Mesendoderm (in vitro differentiated cells): Measurements from ENCODE around the gene ZC3H12D.
"Not testable (repeated sequence)": the region's sequence is repeated elsewhere in the genome, so short reads cannot be mapped to it uniquely, and the experiment has no call there.

Source experiments
- DNase-seq: peaks from one replicate; pipeline ENCODE4 v3.0.0; 2013
- H2AK5ac ChIP-seq: 2 replicates; pipeline ENCODE4 v1.6.1; 2013; ENCODE audit warnings: low read length, inconsistent platforms
- H2BK120ac ChIP-seq: 2 replicates; pipeline ENCODE4 v1.6.1; 2013; ENCODE audit warnings: low read depth, mild to moderate bottlenecking, low read length, moderate library complexity, mixed read lengths
- H2BK15ac ChIP-seq: replicated peaks from 2 replicates; pipeline ENCODE4 v1.6.1; 2013; ENCODE audit warnings: low read depth, mild to moderate bottlenecking, moderate library complexity
- H2BK5ac ChIP-seq: 2 replicates; pipeline ENCODE4 v1.6.1; 2013; ENCODE audit warnings: low read length, inconsistent platforms
- H3K18ac ChIP-seq: 2 replicates; pipeline ENCODE4 v1.6.1; 2013; ENCODE audit warnings: mild to moderate bottlenecking, low read length, mixed read lengths
- H3K23ac ChIP-seq: one replicate; pipeline ENCODE4 v1.6.1; 2013; ENCODE audit warnings: low read length
- H3K27ac ChIP-seq: 2 replicates; pipeline ENCODE4 v1.5.1; 2013; ENCODE audit warnings: low read depth, mild to moderate bottlenecking, inconsistent platforms, low read length, moderate library complexity
- H3K27me3 ChIP-seq: 2 replicates; pipeline ENCODE4 v1.6.1; 2013; ENCODE audit warnings: low read length, control low read depth, mild to moderate bottlenecking, inconsistent platforms; ENCODE audit not compliant: insufficient read depth, poor library complexity
- H3K36me3 ChIP-seq: 2 replicates; pipeline ENCODE4 v1.6.1; 2013; ENCODE audit warnings: low read length, inconsistent platforms; ENCODE audit not compliant: control insufficient read depth, insufficient read depth
- H3K4ac ChIP-seq: one replicate; pipeline ENCODE4 v1.6.1; 2013; ENCODE audit warnings: low read depth, mild to moderate bottlenecking, low read length, moderate library complexity
- H3K4me1 ChIP-seq: 2 replicates; pipeline ENCODE4 v1.6.1; 2013; ENCODE audit warnings: low read depth, low read length, inconsistent platforms; ENCODE audit not compliant: control insufficient read depth
- H3K4me2 ChIP-seq: 2 replicates; pipeline ENCODE4 v1.6.1; 2013; ENCODE audit warnings: low read length
- H3K4me3 ChIP-seq: 2 replicates; pipeline ENCODE4 v1.5.1; 2013; ENCODE audit warnings: mild to moderate bottlenecking, low read length
- H3K56ac ChIP-seq: one replicate; pipeline ENCODE4 v1.6.1; 2013; ENCODE audit warnings: low read length
- H3K79me1 ChIP-seq: 2 replicates; pipeline ENCODE4 v1.6.1; 2013; ENCODE audit warnings: low read length, inconsistent platforms
- H3K79me2 ChIP-seq: 2 replicates; pipeline ENCODE4 v1.6.1; 2013; ENCODE audit warnings: mild to moderate bottlenecking, low read length; ENCODE audit not compliant: control insufficient read depth, insufficient read depth
- H3K9ac ChIP-seq: 2 replicates; pipeline ENCODE4 v1.6.1; 2013; ENCODE audit warnings: low read length, inconsistent platforms
- H4K5ac ChIP-seq: one replicate; pipeline ENCODE4 v1.6.1; 2013; ENCODE audit warnings: low read length
- H4K8ac ChIP-seq: one replicate; pipeline ENCODE4 v1.6.1; 2013; ENCODE audit warnings: low read depth, mild to moderate bottlenecking, control low read depth, low read length, moderate library complexity
- WGBS: extraction: QIAGEN DNeasy Blood & Tissue Kit; methylation state at CpG from one replicate; pipeline ENCODE4 v1.1.7; 2013; ENCODE audit warnings: low lambda C conversion rate, missing lambda C conversion rate; ENCODE audit not compliant: insufficient coverage; ENCODE audit errors: extremely low coverage; 5-methylcytosine and 5-hydroxymethylcytosine counted together

The ZC3H12D gene

DNA sequence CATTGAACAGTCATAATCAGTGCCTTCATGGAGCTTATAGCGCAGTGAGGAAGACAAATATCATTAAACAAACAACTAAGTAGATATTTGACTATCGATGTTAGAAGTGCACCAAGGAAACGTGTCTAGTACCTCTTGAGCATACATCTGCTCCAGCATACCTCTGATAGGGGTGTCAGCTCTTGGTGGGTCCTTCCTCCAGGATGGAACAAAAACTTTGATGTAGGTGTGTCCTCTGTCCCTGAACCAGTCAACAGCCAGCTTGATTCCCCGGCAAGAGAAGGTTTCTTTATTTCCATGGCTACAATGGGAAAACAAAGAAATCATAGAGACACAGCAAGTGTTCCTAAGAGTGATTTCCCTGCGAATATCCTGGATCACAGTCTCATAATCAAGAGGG, 23.1 kb downstream of the ZC3H12D start:
- H4K5ac ChIP-seq, result no peak overlapping the region
- H3K9ac ChIP-seq, result no peak overlapping the region
- no peak overlapping the region for H3K4ac ChIP-seq
- H3K27me3 ChIP-seq, result no peaks in the 10 kb centered on the region
- H2BK5ac ChIP-seq, result no peak overlapping the region
- no peak overlapping the region for H3K18ac ChIP-seq
- H3K79me1 ChIP-seq, result no peaks in the 10 kb centered on the region
- no peaks in the 10 kb centered on the region for H3K36me3 ChIP-seq
- H3K56ac ChIP-seq, result no peak overlapping the region
- H2AK5ac ChIP-seq, result no peak overlapping the region
- no peak overlapping the region for H3K27ac ChIP-seq
- H3K79me2 ChIP-seq, result no peaks in the 10 kb centered on the region
- no CpG with 5 or more reads among the region's 5 CpGs for WGBS
- H4K8ac ChIP-seq, result no peak overlapping the region
- no peak overlapping the region for H3K23ac ChIP-seq
- H3K4me3 ChIP-seq, result no peak overlapping the region
- no peak overlapping the region for H2BK120ac ChIP-seq
- no peak for DNase-seq
- no peak overlapping the region for H3K4me2 ChIP-seq
- H3K4me1 ChIP-seq, result no peaks in the 10 kb centered on the region
- no peak overlapping the region for H2BK15ac ChIP-seq

DNA sequence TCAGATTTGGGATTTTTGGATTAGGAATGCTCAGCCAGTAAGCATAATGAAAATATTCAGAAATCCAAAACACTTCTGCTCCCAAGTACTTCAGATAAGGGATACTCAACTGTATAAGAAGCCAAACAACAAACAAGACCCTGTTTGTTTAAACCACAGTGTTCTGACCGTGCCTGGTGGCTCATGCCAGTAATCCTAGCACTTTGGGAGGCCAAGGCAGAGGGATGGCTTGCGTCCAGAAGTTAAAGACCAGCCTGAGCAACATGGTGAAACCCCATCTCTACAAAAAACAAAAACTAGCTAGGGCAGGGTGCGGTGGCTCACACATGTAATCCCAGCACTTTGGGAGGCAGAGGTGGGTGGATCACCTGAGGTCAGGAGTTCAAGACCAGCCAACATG, 24.6 kb downstream of the ZC3H12D start:
- H3K18ac ChIP-seq, H4K8ac ChIP-seq, H2AK5ac ChIP-seq, DNase-seq, H3K4me2 ChIP-seq, H3K36me3 ChIP-seq, H2BK15ac ChIP-seq, H3K27me3 ChIP-seq, H3K4me3 ChIP-seq, H3K4me1 ChIP-seq, H3K4ac ChIP-seq, H3K79me2 ChIP-seq, H3K9ac ChIP-seq, H3K79me1 ChIP-seq, H2BK5ac ChIP-seq, H3K27ac ChIP-seq, H3K23ac ChIP-seq, H4K5ac ChIP-seq, H2BK120ac ChIP-seq, H3K56ac ChIP-seq: not testable (repeated sequence)
- no CpG with 5 or more reads among the region's 3 CpGs for WGBS

DNA sequence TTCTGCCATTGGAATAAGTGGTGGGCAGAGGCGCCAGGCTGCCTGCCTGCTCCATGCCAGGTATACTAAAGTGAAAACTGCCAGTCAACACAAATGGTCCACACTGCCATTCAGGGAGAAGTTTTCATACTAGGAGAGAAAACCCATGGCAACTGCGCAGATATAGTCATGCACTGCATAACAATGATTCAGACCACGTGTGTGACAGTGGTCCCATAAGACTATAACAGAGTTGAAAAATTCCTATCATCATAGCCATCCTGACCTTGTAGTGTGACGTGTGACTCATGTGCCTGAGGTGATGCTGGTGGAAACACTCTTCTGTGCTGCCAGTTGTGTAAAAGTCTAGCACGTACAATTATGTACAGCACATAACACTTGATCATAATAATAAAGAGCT, 25.1 kb downstream of the ZC3H12D start:
- no peak overlapping the region for H4K5ac ChIP-seq
- H4K8ac ChIP-seq, result no peak overlapping the region
- H3K27ac ChIP-seq, result no peak overlapping the region
- H2BK15ac ChIP-seq, result no peak overlapping the region
- no peaks in the 10 kb centered on the region for H3K79me1 ChIP-seq
- H3K9ac ChIP-seq, result no peak overlapping the region
- H3K79me2 ChIP-seq, result no peaks in the 10 kb centered on the region
- no peak overlapping the region for H2BK120ac ChIP-seq
- H3K23ac ChIP-seq, result no peak overlapping the region
- no peaks in the 10 kb centered on the region for H3K27me3 ChIP-seq
- H3K56ac ChIP-seq, result no peak overlapping the region
- H3K4me3 ChIP-seq, result no peak overlapping the region
- H3K36me3 ChIP-seq, result no peaks in the 10 kb centered on the region
- WGBS, result no CpG with 5 or more reads among the region's 5 CpGs
- H3K4me2 ChIP-seq, result no peak overlapping the region
- no peak overlapping the region for H2BK5ac ChIP-seq
- no peak overlapping the region for H3K18ac ChIP-seq
- H2AK5ac ChIP-seq, result no peak overlapping the region
- no peak overlapping the region for H3K4ac ChIP-seq
- DNase-seq, result no peak
- H3K4me1 ChIP-seq, result no peaks in the 10 kb centered on the region

GRCh38 chr6:149458806-149459205, 26.0 kb downstream of the ZC3H12D start:
- Histone ChIP-seq H4K8ac (no peak overlapping the region), H3K27ac (no peak overlapping the region), H3K9ac (no peak overlapping the region), H3K27me3 (no peaks in the 10 kb centered on the region), H3K56ac (no peak overlapping the region), H3K36me3 (no peaks in the 10 kb centered on the region), H2BK5ac (no peak overlapping the region), H2BK120ac (no peak overlapping the region), H3K18ac (no peak overlapping the region), H3K23ac (no peak overlapping the region), H3K79me2 (no peaks in the 10 kb centered on the region), H3K4me2 (no peak overlapping the region), H4K5ac (no peak overlapping the region), H3K79me1 (no peaks in the 10 kb centered on the region), H2BK15ac (no peak overlapping the region), H3K4me1 (no peaks in the 10 kb centered on the region), H3K4ac (no peak overlapping the region), H3K4me3 (no peak overlapping the region), H2AK5ac (no peak overlapping the region)
- WGBS, result no CpG with 5 or more reads among the region's 1 CpG
- DNase-seq, result no peak

DNA sequence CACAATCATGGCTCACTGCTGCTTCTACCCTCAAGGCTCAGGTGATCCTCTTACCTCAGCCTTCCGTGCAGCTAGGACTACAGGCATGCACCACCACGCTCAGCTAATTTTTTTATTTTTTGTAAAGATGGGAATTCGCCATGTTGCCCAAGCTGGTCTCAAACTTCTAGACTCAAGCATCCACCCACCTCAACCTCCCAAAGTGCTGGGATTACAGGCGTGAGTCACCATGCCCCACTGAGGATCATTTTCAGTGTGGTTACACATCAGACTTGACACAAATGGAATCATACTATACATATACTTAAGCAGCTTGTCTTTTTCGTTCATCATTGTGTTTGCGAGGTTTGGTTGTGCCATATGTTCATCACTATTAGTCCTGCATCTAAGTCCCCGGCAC, 26.6 kb downstream of the ZC3H12D start:
- Histone ChIP-seq H3K4ac (no peak overlapping the region), H3K79me1 (no peaks in the 10 kb centered on the region), H2BK120ac (no peak overlapping the region), H3K36me3 (no peaks in the 10 kb centered on the region), H3K27ac (no peak overlapping the region), H2BK5ac (no peak overlapping the region), H3K56ac (no peak overlapping the region), H4K8ac (no peak overlapping the region), H3K4me2 (no peak overlapping the region), H3K27me3 (no peaks in the 10 kb centered on the region), H3K18ac (no peak overlapping the region), H4K5ac (no peak overlapping the region), H2BK15ac (no peak overlapping the region), H3K4me1 (no peaks in the 10 kb centered on the region), H3K79me2 (no peaks in the 10 kb centered on the region), H3K4me3 (no peak overlapping the region), H3K23ac (no peak overlapping the region), H3K9ac (no peak overlapping the region), H2AK5ac (no peak overlapping the region)
- DNase-seq, result no peak
- WGBS, result no CpG with 5 or more reads among the region's 7 CpGs

DNA sequence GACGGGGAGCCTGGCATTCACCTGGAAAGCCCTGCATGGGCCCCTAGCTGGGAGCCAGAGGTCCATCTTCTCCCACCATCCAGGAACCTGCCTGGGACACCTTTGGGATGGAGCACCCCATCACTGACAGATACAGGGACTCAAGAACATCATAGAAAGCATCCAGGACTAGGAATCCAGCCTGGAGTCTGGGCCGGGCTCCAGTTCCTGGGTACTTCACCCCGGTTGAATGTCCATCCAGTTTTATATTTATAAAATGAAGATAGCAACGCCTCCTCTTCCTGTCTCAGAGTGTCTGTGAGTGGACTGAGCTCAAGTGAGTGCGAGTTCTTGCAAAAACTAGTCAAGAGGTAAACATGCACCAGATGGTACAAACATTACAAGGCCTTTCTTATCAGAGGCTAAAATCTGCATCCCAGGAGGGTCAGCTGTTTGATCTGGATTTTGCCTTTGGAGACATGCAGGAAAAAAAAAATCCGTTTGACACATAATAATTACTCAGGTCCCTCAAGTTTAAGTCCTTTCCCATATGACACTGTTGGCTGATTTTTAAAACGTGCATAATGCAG, 27.4 kb downstream of the ZC3H12D start:
- WGBS, result no CpG with 5 or more reads among the region's 7 CpGs
- Histone ChIP-seq H3K27me3 (no peaks in the 10 kb centered on the region), H4K5ac (no peak overlapping the region), H2BK5ac (no peak overlapping the region), H3K9ac (no peak overlapping the region), H3K36me3 (no peaks in the 10 kb centered on the region), H3K18ac (no peak overlapping the region), H3K56ac (no peak overlapping the region), H2AK5ac (no peak overlapping the region), H2BK120ac (no peak overlapping the region), H3K27ac (no peak overlapping the region), H3K4ac (no peak overlapping the region), H3K79me1 (no peaks in the 10 kb centered on the region), H3K23ac (no peak overlapping the region), H3K4me1 (no peaks in the 10 kb centered on the region), H3K4me3 (no peak overlapping the region), H3K79me2 (no peaks in the 10 kb centered on the region), H2BK15ac (no peak overlapping the region), H4K8ac (no peak overlapping the region), H3K4me2 (no peak overlapping the region)
- DNase-seq, result no peak
